H9 (cell line): Measurements from ENCODE around the gene RIMBP2. TPM values are rescaled to one million over a fixed set of nuclear protein-coding genes. Genes with fewer than 3 reads are reported as not detected.

Source experiments
- DNase-seq: peaks from one replicate; pipeline ENCODE4 v3.0.0-alpha.2; 2017
- H2AFZ ChIP-seq: one replicate; pipeline ENCODE4 v1.6.1; 2013; ENCODE audit warnings: mild to moderate bottlenecking, low read length, control low read depth, moderate library complexity
- H2AK5ac ChIP-seq: 2 replicates; pipeline ENCODE4 v1.6.1; 2013; ENCODE audit warnings: low read length, control low read depth, mixed read lengths; ENCODE audit not compliant: insufficient read length
- H2BK120ac ChIP-seq: one replicate; pipeline ENCODE4 v1.6.1; 2013; ENCODE audit warnings: low read depth, mild to moderate bottlenecking, low read length, control low read depth, inconsistent platforms; ENCODE audit not compliant: poor library complexity, severe bottlenecking
- H2BK12ac ChIP-seq: 2 replicates; pipeline ENCODE4 v1.6.1; 2013; ENCODE audit warnings: low read length, control low read depth, mixed read lengths, low read depth; ENCODE audit not compliant: insufficient read length
- H2BK15ac ChIP-seq: 2 replicates; pipeline ENCODE4 v1.6.1; 2013; ENCODE audit warnings: low read depth, low read length, control low read depth
- H2BK20ac ChIP-seq: one replicate; pipeline ENCODE4 v1.6.1; 2013; ENCODE audit warnings: low read depth, mild to moderate bottlenecking, low read length, control low read depth, inconsistent platforms; ENCODE audit not compliant: poor library complexity, severe bottlenecking
- H2BK5ac ChIP-seq: 2 replicates; pipeline ENCODE4 v1.6.1; 2013; ENCODE audit warnings: low read length, control low read depth, mixed read lengths; ENCODE audit not compliant: insufficient read length
- H3K14ac ChIP-seq: 2 replicates; pipeline ENCODE4 v1.6.1; 2013; ENCODE audit warnings: low read length, control low read depth; ENCODE audit not compliant: insufficient read depth
- H3K18ac ChIP-seq: 2 replicates; pipeline ENCODE4 v1.6.1; 2013; ENCODE audit warnings: low read depth, mild to moderate bottlenecking, mixed read lengths, low read length, control low read depth; ENCODE audit not compliant: insufficient read length
- H3K23ac ChIP-seq: 2 replicates; pipeline ENCODE4 v1.6.1; 2013; ENCODE audit warnings: low read length, control low read depth, mixed read lengths, low read depth; ENCODE audit not compliant: insufficient read length
- H3K23me2 ChIP-seq: 2 replicates; pipeline ENCODE4 v1.6.1; 2013; ENCODE audit warnings: low read depth, mild to moderate bottlenecking, mixed read lengths, low read length, control low read depth; ENCODE audit not compliant: insufficient read length, poor library complexity, severe bottlenecking
- H3K27ac ChIP-seq: 2 replicates; pipeline ENCODE4 v1.5.1; 2013; ENCODE audit warnings: low read length, control low read depth, mixed read lengths, low read depth; ENCODE audit not compliant: insufficient read length
- H3K27me3 ChIP-seq: 2 replicates; pipeline ENCODE4 v1.6.1; 2013; ENCODE audit warnings: low read length, control low read depth, inconsistent platforms; ENCODE audit not compliant: insufficient read depth
- H3K4ac ChIP-seq: 2 replicates; pipeline ENCODE4 v1.6.1; 2013; ENCODE audit warnings: low read depth, mild to moderate bottlenecking, control low read depth, inconsistent platforms, low read length, moderate library complexity
- H3K4me1 ChIP-seq: 2 replicates; pipeline ENCODE4 v1.6.1; 2013; ENCODE audit warnings: low read length, control low read depth, inconsistent platforms; ENCODE audit not compliant: insufficient read depth
- H3K4me2 ChIP-seq: 2 replicates; pipeline ENCODE4 v1.6.1; 2013; ENCODE audit warnings: low read length, control low read depth, mixed read lengths; ENCODE audit not compliant: insufficient read length, insufficient read depth
- H3K56ac ChIP-seq: 2 replicates; pipeline ENCODE4 v1.6.1; 2013; ENCODE audit warnings: low read depth, mild to moderate bottlenecking, mixed read lengths, low read length, control low read depth; ENCODE audit not compliant: insufficient read length
- H3K79me1 ChIP-seq: 2 replicates; pipeline ENCODE4 v1.6.1; 2013; ENCODE audit warnings: low read depth, mild to moderate bottlenecking, moderate library complexity, low read length, control low read depth, inconsistent platforms; ENCODE audit not compliant: insufficient read depth, poor library complexity, severe bottlenecking
- H3K79me2 ChIP-seq: 2 replicates; pipeline ENCODE4 v1.6.1; 2013; ENCODE audit warnings: low read length, control low read depth, inconsistent platforms; ENCODE audit not compliant: insufficient read depth
- H3K9ac ChIP-seq: 2 replicates; pipeline ENCODE4 v1.6.1; 2013; ENCODE audit warnings: low read length, control low read depth, mixed read lengths; ENCODE audit not compliant: insufficient read length; ENCODE audit errors: extremely low read depth
- H3K9me3 ChIP-seq: one replicate; pipeline ENCODE4 v1.6.1; 2013; ENCODE audit warnings: low read depth, low read length, inconsistent platforms; ENCODE audit not compliant: control insufficient read depth
- H3T11ph ChIP-seq: one replicate; pipeline ENCODE4 v1.6.1; 2013; ENCODE audit warnings: mild to moderate bottlenecking, low read length, control low read depth, inconsistent platforms
- H4K20me1 ChIP-seq: one replicate; pipeline ENCODE4 v1.6.1; 2013; ENCODE audit not compliant: control insufficient read depth, insufficient read length, insufficient read depth
- H4K5ac ChIP-seq: 2 replicates; pipeline ENCODE4 v1.6.1; 2013; ENCODE audit warnings: low read depth, mild to moderate bottlenecking, mixed read lengths, low read length, control low read depth; ENCODE audit not compliant: insufficient read length
- H4K8ac ChIP-seq: replicated peaks from 2 replicates; pipeline ENCODE4 v1.6.1; 2013; ENCODE audit warnings: low read length, control low read depth, mixed read lengths, low read depth; ENCODE audit not compliant: insufficient read length
- H4K91ac ChIP-seq: 2 replicates; pipeline ENCODE4 v1.6.1; 2013; ENCODE audit warnings: low read depth, mild to moderate bottlenecking, moderate library complexity, mixed read lengths, low read length, control low read depth; ENCODE audit not compliant: insufficient read length
- H3K27ac Mint-ChIP-seq, 3 experiments: 2 replicates in 2 of 3; 3 replicates in 1 of 3; pipeline ENCODE4 v1.8.0; 2020 to 2021; ENCODE audit warnings: mixed read lengths in 3 of 3, mild to moderate bottlenecking in 1 of 3, moderate library complexity in 1 of 3
- H3K27me3 Mint-ChIP-seq: 2 replicates; pipeline ENCODE4 v1.8.0; 2021; ENCODE audit warnings: low read depth, mild to moderate bottlenecking, moderate library complexity, mixed read lengths
- H3K36me3 Mint-ChIP-seq, 3 experiments: 2 replicates in 2 of 3; 3 replicates in 1 of 3; pipeline ENCODE4 v1.8.0; 2020 to 2021; ENCODE audit warnings: low read depth in 3 of 3, mixed read lengths in 3 of 3; ENCODE audit not compliant: insufficient read depth in 1 of 3
- H3K4me1 Mint-ChIP-seq, 2 experiments: 2 replicates each; pipeline ENCODE4 v1.8.0; 2020; ENCODE audit warnings: mixed read lengths in 2 of 2
- H3K4me3 Mint-ChIP-seq, 2 experiments: 2 replicates in 1 of 2; 3 replicates in 1 of 2; pipeline ENCODE4 v1.8.0; 2020 to 2021; ENCODE audit warnings: mild to moderate bottlenecking in 2 of 2, mixed read lengths in 2 of 2, moderate library complexity in 1 of 2
- H3K9me3 Mint-ChIP-seq, 2 experiments: 2 replicates in 1 of 2; 3 replicates in 1 of 2; pipeline ENCODE4 v1.8.0; 2020; ENCODE audit warnings: mild to moderate bottlenecking in 2 of 2, mixed read lengths in 2 of 2, moderate library complexity in 1 of 2
- CTCF ChIP-seq: fragments of 200-600 bp; sonication (generic); conservative IDR thresholded peaks from 3 replicates; pipeline ENCODE4 v1.8.0; 2021; ENCODE audit warnings: antibody characterized with exemption, mild to moderate bottlenecking
- WGBS: extraction: QIAGEN DNeasy Blood & Tissue Kit; methylation state at CpG from one replicate; pipeline ENCODE4 v1.1.7; 2013; ENCODE audit warnings: missing lambda C conversion rate, low lambda C conversion rate, mixed read lengths; ENCODE audit not compliant: insufficient read length; ENCODE audit errors: extremely low coverage; 5-methylcytosine and 5-hydroxymethylcytosine counted together
- total RNA-seq: library from RNA; stranded (reverse); gene quantifications from 2 replicates; pipeline ENCODE4 v1.2.1, GENCODE V29; 2021

The RIMBP2 gene
- total RNA-seq, 1 experiment from 2014 or later, result 0.70 TPM

GRCh38 chr12:130557201-130557600, 158.9 kb downstream of the RIMBP2 start:
- Histone ChIP-seq H3K14ac (no peak overlapping the region; the same call in 1 of the 2 replicates), H3K79me2 (no peaks in the 10 kb centered on the region), H3K79me1 (no peaks in the 10 kb centered on the region), H3K27me3 (no peaks in the 10 kb centered on the region), H2BK120ac (no peak overlapping the region), H3K23me2 (no peaks in the 10 kb centered on the region), H3K27ac (no peak overlapping the region), H3K56ac (no peak overlapping the region), H4K91ac (no peak overlapping the region), H4K20me1 (no peaks in the 10 kb centered on the region), H3K9me3 (no peaks in the 10 kb centered on the region), H4K5ac (no peak overlapping the region), H3K4me1 (no peaks in the 10 kb centered on the region), H4K8ac (no peak overlapping the region), H3T11ph (no peak overlapping the region), H3K23ac (no peak overlapping the region), H2AFZ (no peak overlapping the region), H3K4me2 (no peak overlapping the region), H3K9ac (no peak overlapping the region), H2BK15ac (no peak overlapping the region), H2AK5ac (no peak overlapping the region), H3K4ac (no peak overlapping the region), H2BK20ac (no peak overlapping the region), H2BK12ac (no peak overlapping the region), H3K18ac (no peak overlapping the region), H2BK5ac (no peak overlapping the region)
- no peak for TF ChIP-seq CTCF
- Mint-ChIP-seq H3K9me3 (no peaks in the 10 kb centered on the region; a peak in 1 of 5 replicates), H3K36me3 (no peaks in the 10 kb centered on the region), H3K27ac (no peak overlapping the region), H3K27me3 (peaks cover 5% of the 10 kb centered on the region), H3K4me3 (no peak overlapping the region), H3K4me1 (peaks cover 4 to 7% of the 10 kb centered on the region in 2 experiments; a peak in 2 of 4 replicates)
- no CpG with 5 or more reads among the region's 9 CpGs for WGBS
- no peak for DNase-seq
